Neuronal stem cell (in vitro differentiated cells): ENCODE results near the gene QRICH2. TPM values are rescaled to one million over a fixed set of nuclear protein-coding genes. Genes with fewer than 3 reads are reported as not detected.
"Not testable (repeated sequence)": the region's sequence is repeated elsewhere in the genome, so short reads cannot be mapped to it uniquely, and the experiment has no call there.

Source experiments
- DNase-seq: peaks from one replicate; pipeline ENCODE4 v3.0.0-alpha.2; 2013; ENCODE audit warnings: low spot score
- H2AFZ ChIP-seq: one replicate; pipeline ENCODE4 v1.6.1; 2013; ENCODE audit warnings: mild to moderate bottlenecking, low read length, inconsistent platforms
- H2AK5ac ChIP-seq: 2 replicates; pipeline ENCODE4 v1.6.1; 2013; ENCODE audit warnings: low read depth, mild to moderate bottlenecking, inconsistent platforms, low read length, moderate library complexity, mixed read lengths
- H2BK120ac ChIP-seq: 2 replicates; pipeline ENCODE4 v1.6.1; 2013; ENCODE audit warnings: low read depth, mild to moderate bottlenecking, inconsistent platforms, low read length, moderate library complexity, mixed read lengths
- H2BK12ac ChIP-seq: one replicate; pipeline ENCODE4 v1.6.1; 2013; ENCODE audit warnings: low read length, inconsistent platforms
- H2BK15ac ChIP-seq: 2 replicates; pipeline ENCODE4 v1.6.1; 2013; ENCODE audit warnings: mild to moderate bottlenecking, low read length, inconsistent platforms, mixed read lengths
- H2BK5ac ChIP-seq: one replicate; pipeline ENCODE4 v1.6.1; 2013; ENCODE audit warnings: inconsistent platforms, mild to moderate bottlenecking, low read length, moderate library complexity
- H3K14ac ChIP-seq: one replicate; pipeline ENCODE4 v1.6.1; 2013; ENCODE audit warnings: low read length, inconsistent platforms
- H3K18ac ChIP-seq: 2 replicates; pipeline ENCODE4 v1.6.1; 2013; ENCODE audit warnings: low read length, inconsistent platforms
- H3K23ac ChIP-seq: 2 replicates; pipeline ENCODE4 v1.6.1; 2013; ENCODE audit warnings: low read depth, mild to moderate bottlenecking, mixed read lengths, low read length, inconsistent platforms; ENCODE audit not compliant: poor library complexity
- H3K27ac ChIP-seq: replicated peaks from 3 replicates; pipeline ENCODE4 v1.5.1; 2013; ENCODE audit warnings: low read length, inconsistent platforms
- H3K27me3 ChIP-seq, 3 experiments: 2 replicates each; pipeline ENCODE4 v1.6.1; 2013; ENCODE audit warnings: low read length in 3 of 3, mild to moderate bottlenecking in 2 of 3, inconsistent platforms in 1 of 3, low read depth in 1 of 3, mixed read lengths in 1 of 3, moderate library complexity in 1 of 3; ENCODE audit not compliant: control insufficient read depth in 3 of 3, insufficient read depth in 3 of 3
- H3K36me3 ChIP-seq, 2 donors: replicated peaks in 1 of 2; 2 replicates each; pipeline ENCODE4 v1.6.1; 2013; ENCODE audit warnings: low read length in 2 of 2; ENCODE audit not compliant: control insufficient read depth in 2 of 2, insufficient read depth in 2 of 2
- H3K4ac ChIP-seq: 2 replicates; pipeline ENCODE4 v1.6.1; 2013; ENCODE audit warnings: inconsistent platforms, mild to moderate bottlenecking, low read length, moderate library complexity
- H3K4me1 ChIP-seq, 2 donors: 1 replicate in 1 of 2; 2 replicates in 1 of 2; pipeline ENCODE4 v1.6.1; 2013; ENCODE audit warnings: low read length in 2 of 2, low read depth in 1 of 2; ENCODE audit not compliant: control insufficient read depth in 2 of 2, insufficient read depth in 1 of 2
- H3K4me2 ChIP-seq: one replicate; pipeline ENCODE4 v1.6.1; 2013; ENCODE audit warnings: mild to moderate bottlenecking, low read length, inconsistent platforms; ENCODE audit not compliant: insufficient read depth, poor library complexity, severe bottlenecking
- H3K4me3 ChIP-seq, 2 donors: 2 replicates each; pipeline ENCODE4 v1.5.1; 2013; ENCODE audit warnings: low read length in 2 of 2, mild to moderate bottlenecking in 2 of 2, inconsistent platforms in 1 of 2, moderate library complexity in 1 of 2
- H3K79me1 ChIP-seq: one replicate; pipeline ENCODE4 v1.6.1; 2013; ENCODE audit warnings: low read depth, mild to moderate bottlenecking, inconsistent platforms, low read length, moderate library complexity
- H3K9ac ChIP-seq: one replicate; pipeline ENCODE4 v1.6.1; 2013; ENCODE audit warnings: mild to moderate bottlenecking, low read depth, low read length, inconsistent platforms; ENCODE audit not compliant: poor library complexity
- H3K9me3 ChIP-seq, 2 donors: replicated peaks in 1 of 2; 2 replicates each; pipeline versions ENCODE3 to v1.6.1; 2013; ENCODE audit warnings: low read length in 2 of 2, mild to moderate bottlenecking in 2 of 2, inconsistent platforms in 1 of 2, low read depth in 1 of 2, mixed read lengths in 1 of 2, moderate library complexity in 1 of 2; ENCODE audit not compliant: control insufficient read depth in 2 of 2, insufficient read depth in 1 of 2
- H4K8ac ChIP-seq: one replicate; pipeline ENCODE4 v1.6.1; 2013; ENCODE audit warnings: low read depth, mild to moderate bottlenecking, inconsistent platforms, low read length, moderate library complexity
- H4K91ac ChIP-seq: one replicate; pipeline ENCODE4 v1.6.1; 2013; ENCODE audit warnings: low read length, low read depth, mild to moderate bottlenecking, inconsistent platforms; ENCODE audit not compliant: poor library complexity
- WGBS, 2 donors: extraction: QIAGEN DNeasy Blood & Tissue Kit; methylation state at CpG; one replicate each; pipeline ENCODE4 v1.1.7; 2013; ENCODE audit warnings: missing lambda C conversion rate in 2 of 2, mixed read lengths in 1 of 2; ENCODE audit not compliant: insufficient read length in 2 of 2, insufficient replicate concordance in 1 of 2; ENCODE audit errors: extremely low coverage in 2 of 2; 5-methylcytosine and 5-hydroxymethylcytosine counted together
- small RNA-seq: library from polyadenylated mRNA; stranded (forward); fragments of <200 nt; extraction: miRNeasy Mini kit (QIAGEN cat#:217004); gene quantifications from one replicate; pipeline ENCODE3, GENCODE V24; 2013; ENCODE audit not compliant: insufficient read depth

QRICH2 gene

DNA sequence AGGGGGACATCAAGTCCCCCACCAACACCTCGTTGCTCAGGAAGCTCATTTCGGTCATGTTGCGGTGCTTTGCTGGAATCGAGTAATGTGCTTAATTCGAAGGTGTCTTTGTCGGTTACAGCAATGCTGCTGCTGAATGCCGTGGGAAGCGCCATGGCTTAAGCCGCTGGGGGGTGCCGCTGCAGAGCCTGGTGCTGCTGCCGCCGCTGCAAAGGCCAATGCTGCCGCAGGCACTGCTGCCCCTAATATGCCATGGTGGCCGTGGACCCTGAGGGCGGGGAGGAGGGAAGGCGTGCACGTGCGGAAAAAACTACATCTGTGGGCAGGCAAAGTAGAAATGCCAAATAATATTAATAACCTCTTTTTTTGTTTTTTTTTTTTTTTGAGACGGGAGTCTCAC, 81.3 kb downstream of the QRICH2 start:
- not testable (repeated sequence) for H3K4me2 ChIP-seq, H3K27me3 ChIP-seq, H3K14ac ChIP-seq, H3K4ac ChIP-seq, H3K23ac ChIP-seq, H3K18ac ChIP-seq, H3K4me3 ChIP-seq, H2AFZ ChIP-seq, H2BK5ac ChIP-seq, DNase-seq, H3K36me3 ChIP-seq, H2BK12ac ChIP-seq, H3K79me1 ChIP-seq, H3K27ac ChIP-seq, H4K8ac ChIP-seq, H4K91ac ChIP-seq, H2AK5ac ChIP-seq, H3K9me3 ChIP-seq, H2BK120ac ChIP-seq, H3K4me1 ChIP-seq, H3K9ac ChIP-seq, H2BK15ac ChIP-seq
- no CpG with 5 or more reads among the region's 19 CpGs for WGBS, 2 donors

DNA sequence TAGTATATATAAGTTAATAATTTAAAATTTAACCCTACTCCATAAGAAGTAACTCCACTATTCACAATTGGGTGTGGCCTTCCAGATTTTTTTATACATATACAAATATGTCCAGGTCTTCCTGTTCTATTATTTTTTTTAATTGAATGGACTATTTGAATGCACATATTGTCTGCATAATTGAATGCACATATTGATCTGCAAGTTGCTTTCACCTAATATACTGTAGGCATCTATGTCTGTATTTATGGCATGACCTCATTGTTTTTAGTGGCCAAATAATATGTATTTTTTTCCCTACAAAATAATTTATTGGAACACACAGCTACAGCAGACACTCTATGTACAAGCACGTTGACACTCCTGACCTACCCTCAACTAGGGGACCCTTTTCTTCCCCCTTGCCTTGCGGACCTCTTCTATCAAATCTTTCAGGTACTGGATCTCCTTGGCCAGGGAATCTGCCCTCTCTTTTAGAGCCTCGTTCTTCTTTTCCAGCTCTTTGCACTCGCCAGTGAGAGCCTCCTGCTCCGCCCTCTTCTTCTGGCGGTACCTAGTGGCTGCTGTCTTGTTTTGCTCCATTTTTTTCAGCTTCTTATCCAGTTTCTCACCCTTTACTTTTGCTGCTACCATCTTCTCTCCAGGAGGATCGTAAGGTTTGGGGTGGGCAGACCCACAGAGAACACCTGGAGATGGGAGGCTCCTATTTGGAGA, 82.5 kb downstream of the QRICH2 start:
- not testable (repeated sequence) for H3K79me1 ChIP-seq, H2AK5ac ChIP-seq, H3K27ac ChIP-seq, H3K18ac ChIP-seq, DNase-seq, H2BK15ac ChIP-seq, H2BK120ac ChIP-seq, H2AFZ ChIP-seq, H3K36me3 ChIP-seq, H3K23ac ChIP-seq, H3K14ac ChIP-seq, H4K8ac ChIP-seq, H2BK12ac ChIP-seq, H3K4me1 ChIP-seq, H3K4me2 ChIP-seq, H4K91ac ChIP-seq, H3K4me3 ChIP-seq, H3K27me3 ChIP-seq, H3K4ac ChIP-seq, H2BK5ac ChIP-seq, H3K9me3 ChIP-seq, H3K9ac ChIP-seq
- WGBS, 2 donors: no CpG with 5 or more reads among the region's 7 CpGs

Small RNA genes within 50 kb of the gene (small RNA-seq; reads per million reads assigned to genes)
- not detected for gene RF00019
- gene RNU6-24P: not detected
